Endometrium (tissue), 2 donors: ENCODE data around the gene CASP10.

Experiments used
- FAIRE-seq: peaks from 2 replicates; lab custom pipeline; 2012; peaks lifted over from hg19 to GRCh38; lab: Jason Lieb, UNC
- donor health status: control.
- donor health status: control.

CASP10 gene

DNA sequence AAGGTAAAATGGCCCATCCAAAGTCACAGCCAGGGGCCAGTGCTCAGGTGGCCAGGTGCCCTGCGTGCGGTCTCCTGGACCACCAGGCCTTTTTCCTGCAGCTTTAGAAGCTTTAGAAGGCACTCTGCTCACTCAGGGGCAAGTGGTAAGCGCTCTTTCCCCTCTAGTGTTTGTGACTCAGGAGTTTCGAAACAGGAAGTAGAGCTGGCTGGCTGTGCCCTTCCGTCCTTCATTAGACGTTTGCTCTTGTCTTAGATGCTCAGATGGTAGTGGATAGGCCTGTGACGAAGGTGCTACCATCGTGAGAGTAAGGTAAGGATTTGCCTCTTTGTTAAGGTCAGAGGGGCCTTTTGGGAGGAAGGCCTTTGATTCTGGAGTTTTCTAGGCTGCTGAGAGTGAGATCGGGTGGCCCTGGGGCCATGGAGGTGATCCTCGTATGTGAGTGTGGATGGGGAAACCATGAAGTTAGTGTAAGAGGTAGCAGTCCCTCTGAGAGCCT is 77.4 kb downstream of the CASP10 start, which contains the start of gene CASP8:
Gene CASP8 (plus strand): TSS at position 235 of the 499 bp plus-strand sequence. CDS start 5,951 bp downstream, outside the sequence.
- no peak for FAIRE-seq

DNA sequence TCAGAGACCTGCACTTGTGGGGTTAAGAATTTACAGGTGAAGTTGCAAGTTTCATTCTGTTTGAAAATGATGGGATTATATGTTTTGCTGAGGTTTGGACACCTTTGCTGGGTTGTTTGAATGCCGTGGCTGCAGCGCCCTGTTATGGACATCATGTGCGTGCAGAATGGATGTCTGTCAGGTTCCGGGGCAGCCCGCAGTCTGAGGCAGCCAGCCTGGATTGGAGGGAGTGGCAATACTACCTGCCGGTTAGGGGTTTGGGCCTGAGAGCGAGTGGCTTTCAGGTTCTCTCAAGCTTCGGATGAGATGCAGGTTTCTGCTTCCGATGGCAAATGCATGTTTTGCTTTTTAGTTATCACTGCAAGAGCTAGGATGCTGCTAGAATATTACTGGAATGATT is 78.5 kb downstream of the CASP10 start:
- FAIRE-seq, result no peak

DNA sequence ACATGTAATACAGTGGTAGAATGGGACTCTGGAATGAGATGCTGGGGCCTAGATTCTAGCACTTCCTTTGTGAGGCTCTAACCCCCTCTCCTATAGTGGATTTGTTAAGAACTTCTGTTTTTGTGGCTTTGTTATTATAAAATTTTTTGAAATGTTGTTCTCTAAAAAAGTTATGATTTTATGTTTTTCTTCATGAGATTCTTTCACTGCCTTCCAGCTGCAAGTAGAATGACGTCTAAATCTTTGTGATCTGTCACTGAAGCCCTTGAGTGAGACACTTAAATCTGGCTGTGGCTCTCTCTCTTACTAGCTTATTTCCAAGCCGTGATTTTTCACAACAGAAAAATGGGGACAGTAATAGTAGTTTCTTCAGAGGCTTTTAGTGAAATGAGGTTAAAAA is 79.0 kb downstream of the CASP10 start:
- no peak for FAIRE-seq

DNA sequence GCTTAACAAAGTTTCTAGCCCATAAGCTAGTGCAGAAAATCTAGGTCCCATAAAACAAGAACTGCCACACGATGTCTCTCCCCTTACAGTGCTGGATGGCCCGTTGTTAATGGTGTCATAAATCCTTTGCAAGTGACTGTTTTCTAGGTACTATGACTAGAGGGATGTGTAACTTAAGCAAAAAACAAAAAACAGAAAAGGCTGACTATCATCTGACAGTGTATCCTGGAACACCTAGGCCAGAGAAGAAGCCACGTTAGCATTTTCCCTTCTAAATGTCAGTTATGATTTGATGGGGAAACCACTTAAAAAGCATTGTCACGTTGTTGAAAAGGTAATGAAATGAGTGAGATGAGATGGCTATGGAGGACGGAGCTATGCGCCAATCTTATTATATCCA is 79.8 kb downstream of the CASP10 start:
- no peak for FAIRE-seq

DNA sequence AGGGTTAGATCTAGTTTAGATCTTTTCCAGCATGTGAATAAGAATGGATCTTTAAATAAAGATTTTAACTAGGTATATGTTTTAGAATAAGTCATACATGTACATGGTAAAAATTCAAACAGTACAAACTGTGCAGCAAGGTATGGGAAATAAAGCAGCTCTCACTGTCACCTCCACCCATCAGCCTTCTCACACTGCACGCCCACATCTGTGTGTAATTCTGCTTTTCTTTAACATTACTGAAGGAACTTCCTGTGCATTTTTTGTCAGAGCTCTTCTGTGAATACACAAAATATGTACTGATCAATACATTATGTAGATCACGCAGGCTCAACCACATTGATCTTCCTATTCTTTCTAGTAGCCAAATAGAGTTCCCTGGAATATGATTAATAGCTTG is 80.8 kb downstream of the CASP10 start:
- FAIRE-seq, result no peak

DNA sequence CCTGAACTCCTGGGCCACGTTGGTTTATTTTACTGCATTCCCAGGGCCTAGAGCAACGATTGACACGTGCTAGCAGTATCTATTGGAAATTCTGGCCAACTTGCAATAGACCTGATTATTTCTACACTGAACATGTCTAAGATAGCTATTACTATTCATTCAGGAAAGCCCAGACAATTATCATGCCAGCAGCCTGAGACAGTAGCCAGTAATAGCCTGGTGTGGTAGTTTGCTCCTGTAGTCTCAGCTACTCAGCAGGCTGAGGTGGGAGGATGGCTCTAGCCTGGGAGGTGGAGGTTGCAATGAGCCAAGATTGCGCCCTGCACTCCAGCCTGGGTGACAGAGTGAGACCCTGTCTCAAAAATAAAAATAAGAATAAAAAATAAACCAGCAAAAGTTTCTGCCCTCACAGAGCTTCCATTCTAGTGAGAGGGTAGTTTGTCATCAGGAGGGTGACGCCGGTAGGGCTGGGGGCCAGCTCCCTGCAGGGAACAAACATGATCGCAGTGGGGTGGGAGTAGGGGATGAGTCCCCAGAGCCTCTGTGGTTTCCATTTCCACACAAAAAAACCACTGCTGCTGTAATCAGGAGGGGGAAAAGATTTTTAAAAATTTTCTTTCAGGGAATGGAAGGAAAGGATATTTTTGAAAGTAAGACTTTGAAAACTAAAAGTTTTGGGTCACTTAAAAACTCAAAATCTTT is 81.7 kb downstream of the CASP10 start:
- FAIRE-seq, result no peak

DNA sequence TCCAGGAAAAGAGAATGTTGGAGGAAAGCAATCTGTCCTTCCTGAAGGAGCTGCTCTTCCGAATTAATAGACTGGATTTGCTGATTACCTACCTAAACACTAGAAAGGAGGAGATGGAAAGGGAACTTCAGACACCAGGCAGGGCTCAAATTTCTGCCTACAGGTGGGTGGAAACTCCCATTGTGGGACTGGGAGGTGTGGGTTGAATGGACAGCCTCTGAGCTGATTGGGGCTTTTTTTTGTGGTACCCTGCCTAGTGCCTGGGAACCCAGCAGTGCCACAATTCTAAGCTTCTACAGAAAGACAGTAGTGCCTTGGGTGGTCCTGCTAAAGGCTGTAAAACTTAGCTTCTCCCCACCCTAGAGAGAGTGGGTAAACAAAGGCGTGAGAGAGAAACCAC is 83.7 kb downstream of the CASP10 start:
- no peak for FAIRE-seq

DNA sequence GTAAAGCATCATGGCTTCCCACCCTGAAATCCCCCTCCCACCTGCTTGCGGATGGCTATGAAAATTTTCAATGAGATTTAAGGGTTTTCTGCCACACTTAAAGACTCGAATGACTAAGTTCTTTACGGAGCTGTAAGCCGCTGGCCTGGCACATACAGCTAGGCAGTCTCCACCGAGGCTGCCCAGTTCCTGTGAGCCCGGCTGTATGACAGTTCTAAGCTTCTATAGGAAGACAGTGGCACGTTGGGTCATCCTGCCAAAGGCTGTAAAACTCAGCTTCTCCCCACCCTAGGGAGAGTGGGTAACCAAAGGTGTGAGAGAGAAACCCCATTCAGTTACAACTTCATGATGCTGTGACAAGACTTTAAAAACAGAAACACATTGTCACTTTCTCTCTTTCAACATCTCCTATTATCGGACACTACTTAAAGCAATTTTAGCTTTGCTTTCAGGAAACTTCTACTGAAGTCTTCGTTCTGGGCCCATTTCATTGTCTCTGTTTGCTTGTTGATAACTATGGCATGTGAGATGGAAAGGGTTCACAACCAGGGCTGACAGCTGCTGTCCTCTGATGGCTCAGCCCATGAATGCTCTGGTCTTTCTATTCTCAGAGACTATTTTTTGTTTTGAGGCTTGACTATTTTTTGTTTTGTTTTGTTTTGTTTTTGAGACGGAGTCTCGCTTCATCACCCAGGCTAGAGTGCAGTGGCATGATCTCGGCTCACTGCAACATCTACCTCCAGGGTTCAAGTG is 84.5 kb downstream of the CASP10 start:
- no peak for FAIRE-seq

DNA sequence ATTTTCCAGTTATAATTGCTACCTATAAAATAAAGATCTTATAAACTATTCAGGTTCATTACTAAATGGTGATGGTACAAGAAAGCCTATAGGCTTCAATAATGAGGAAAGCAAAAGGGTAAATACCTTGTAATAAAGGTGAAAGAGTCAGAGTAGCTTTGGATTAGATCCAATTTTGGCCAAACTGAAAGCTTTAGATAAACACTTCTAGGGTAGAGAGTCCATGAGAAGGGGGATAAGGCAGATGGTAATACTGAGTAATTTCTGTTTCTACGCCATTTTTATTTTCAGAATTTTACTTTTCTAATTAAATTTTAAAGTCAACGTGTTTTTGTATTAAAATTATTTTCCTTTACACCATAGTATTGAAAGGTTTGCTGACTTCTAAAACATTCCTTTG is 86.8 kb downstream of the CASP10 start:
- no peak for FAIRE-seq

DNA sequence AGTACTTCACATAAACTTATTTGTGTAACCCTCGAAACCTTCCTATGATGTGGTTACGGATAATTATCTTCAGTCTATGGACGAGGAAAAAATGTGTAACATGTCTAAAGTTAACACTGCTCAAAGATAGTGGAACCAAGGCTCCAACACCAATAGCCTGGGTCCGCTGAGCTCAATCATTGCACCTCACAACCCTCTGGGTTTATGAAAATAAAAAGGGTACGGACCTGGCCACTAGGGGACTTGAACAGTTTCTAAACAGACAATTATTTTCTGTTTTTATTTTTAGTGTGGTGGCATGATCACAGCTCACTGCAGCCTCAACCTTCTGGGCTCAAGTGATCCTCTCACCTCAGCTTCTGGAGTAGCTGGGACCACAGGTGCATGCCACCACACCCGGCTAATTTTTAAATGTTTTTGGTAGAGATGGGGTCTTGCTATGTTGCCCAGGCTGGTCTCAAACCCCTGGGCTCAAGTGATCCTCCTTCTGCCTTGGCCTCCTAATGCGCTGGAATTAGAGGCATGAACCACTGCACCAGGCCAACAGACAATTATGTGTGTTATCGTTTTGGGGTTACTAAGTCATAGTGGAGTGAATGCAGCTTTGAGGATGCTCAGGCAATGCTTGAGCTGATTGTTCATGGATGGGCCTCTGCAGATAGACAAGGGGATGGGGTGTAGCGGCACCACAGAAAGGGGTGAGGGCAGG is 87.5 kb downstream of the CASP10 start:
- FAIRE-seq, result no peak

DNA sequence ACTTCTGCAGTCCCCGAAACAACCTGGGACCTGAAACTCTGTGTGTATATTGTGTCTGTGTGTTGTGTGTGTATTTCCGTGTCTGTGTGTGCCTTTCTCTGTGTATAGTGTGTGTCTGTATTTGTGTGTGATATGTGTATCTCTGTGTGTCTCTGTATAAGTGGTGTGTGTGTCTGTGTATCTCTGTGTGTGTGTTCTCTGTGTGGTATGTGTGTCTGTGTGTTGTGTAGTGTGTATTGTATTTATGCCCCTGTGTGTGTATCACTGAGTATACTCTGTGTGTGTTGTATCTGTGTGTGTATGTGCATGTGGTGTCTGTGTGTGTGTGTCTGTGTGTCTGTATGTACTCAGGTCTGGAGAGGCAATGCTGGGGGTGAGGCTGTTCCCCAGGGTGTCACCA is 89.0 kb downstream of the CASP10 start:
- no peak for FAIRE-seq

DNA sequence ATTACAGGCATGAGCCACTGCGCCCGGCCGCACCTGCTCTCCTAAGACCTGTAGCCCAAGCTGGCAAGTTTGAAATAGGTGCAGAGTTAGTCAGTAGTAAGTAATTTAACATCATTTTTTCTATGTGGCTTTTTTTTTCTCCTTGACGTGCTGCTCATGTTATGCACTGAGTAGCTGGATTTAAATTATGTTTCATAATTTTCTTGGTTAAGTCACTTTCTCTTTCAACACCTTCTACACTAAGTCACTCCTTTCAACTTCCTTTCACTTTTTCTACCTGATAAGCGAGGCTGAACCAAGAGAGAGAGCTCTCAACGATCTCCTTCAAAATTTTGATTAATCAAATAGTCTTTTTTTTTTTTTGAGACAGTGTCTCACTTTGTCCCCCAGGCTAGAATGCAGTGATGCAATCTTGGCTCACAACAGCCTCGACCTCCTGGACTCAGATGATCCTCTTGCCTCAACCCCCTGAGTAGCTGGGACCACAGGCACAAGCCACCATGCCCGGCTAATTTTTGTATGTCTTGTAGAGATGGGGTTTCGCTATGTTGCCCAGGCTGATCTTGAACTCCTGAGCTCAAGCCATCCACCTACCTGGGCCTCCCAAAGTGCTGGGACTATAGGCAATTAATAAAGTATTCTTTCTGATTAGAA is 90.5 kb downstream of the CASP10 start:
- FAIRE-seq, result no peak

DNA sequence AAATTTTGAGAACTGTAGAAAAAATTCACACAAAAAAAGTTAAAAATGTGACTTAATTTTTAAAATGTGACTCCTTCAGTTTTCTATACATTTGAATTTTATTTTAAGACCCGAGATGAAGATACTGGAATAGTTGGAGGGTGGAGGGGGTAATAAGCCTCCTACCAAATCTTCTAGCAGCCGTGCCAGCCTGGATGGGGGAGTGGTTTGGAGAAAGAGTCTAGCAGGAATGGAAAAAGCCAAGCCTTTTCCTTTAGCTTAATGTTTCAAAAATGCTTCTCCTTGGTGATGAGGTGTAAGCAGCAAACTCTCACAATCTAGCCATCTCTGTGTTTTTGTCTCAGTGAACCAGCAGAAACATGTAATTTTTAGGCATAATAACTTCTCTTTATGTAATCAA is 92.1 kb downstream of the CASP10 start:
- FAIRE-seq, result no peak

DNA sequence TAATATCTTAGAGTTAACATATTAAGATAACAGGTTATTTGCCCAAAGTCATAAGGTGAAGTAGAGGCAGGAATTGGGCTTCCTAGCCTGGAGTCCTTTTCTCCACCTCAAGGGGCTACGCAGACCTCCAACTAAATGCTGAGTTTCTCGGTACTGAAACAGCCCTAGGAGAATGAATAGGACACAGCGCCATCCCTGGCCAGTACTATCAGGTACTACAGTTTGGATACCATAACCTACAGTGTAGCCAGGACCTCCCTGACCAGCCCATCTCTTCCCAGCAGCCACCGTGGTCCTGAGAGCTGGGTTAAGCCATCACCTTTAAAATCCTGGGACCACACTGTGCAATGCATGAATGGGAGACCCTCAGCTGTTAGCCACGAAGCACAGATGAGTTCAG is 93.0 kb downstream of the CASP10 start:
- FAIRE-seq, result no peak

DNA sequence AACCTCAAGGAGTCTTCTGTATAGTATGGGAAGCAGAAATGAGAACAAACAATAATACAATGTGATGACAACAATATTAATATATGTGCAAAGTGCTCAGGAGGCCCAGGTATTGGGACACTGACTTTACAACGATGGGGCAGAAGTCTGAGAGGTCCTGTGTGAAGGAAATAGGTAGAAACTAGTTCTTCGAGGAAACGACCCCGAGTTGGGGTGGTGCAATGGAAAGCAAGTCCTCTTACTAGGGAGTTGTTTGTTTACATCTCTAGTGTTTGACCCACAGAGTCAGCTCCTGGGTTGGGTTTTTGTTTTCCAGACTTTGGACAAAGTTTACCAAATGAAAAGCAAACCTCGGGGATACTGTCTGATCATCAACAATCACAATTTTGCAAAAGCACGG is 93.6 kb downstream of the CASP10 start:
- FAIRE-seq, result no peak
